ENCODE data around the gene PKIG.

PKIG gene

DNA sequence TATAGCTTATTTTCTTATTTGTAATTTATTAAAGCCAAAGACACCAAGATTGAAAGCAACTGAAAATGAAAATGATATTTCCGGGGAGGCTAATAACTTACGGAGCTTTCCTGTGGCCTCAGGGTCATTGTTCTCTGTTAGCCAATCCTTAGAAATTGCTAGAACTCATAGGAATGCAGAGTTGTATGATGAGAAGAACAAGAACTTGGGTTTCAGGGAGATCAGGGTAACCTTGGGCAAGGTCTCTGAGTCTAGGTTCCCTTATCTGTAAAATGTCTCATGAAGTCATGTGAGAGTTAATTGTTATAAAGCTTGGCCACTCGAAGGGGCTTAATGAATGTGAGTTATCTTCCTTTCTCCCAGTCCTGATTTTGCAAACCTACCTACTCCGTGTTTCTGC lies 40.4 kb upstream of the PKIG start:
- peaks cover 27% of the 10 kb centered on the region for H3K4me1 ChIP-seq (ENCODE audit: insufficient read depth, low read length, poor library complexity, severe bottlenecking)
- no peaks in the 10 kb centered on the region for H4K20me1 ChIP-seq (ENCODE audit: insufficient read depth, low read length, poor library complexity, severe bottlenecking)
- no peak for TF ChIP-seq EZH2phosphoT487 (IDR thresholded peaks at IDR 0.05; ENCODE audit: borderline replicate concordance)
- TF ChIP-seq CTCF (conservative IDR thresholded peaks at IDR 0.05; ENCODE audit: low read length): no peak
- no peak overlapping the region for H3K4me3 ChIP-seq (ENCODE audit: low read length, poor library complexity, severe bottlenecking)
- no peaks in the 10 kb centered on the region for H3K36me3 ChIP-seq (ENCODE audit: insufficient read depth, low read length)
- H3K27me3 ChIP-seq (ENCODE audit: insufficient read depth, low read length, poor library complexity, severe bottlenecking): no peaks in the 10 kb centered on the region
- H3K79me2 ChIP-seq (ENCODE audit: insufficient read depth, low read length): peaks cover 13% of the 10 kb centered on the region; the same call in 1 of the 2 replicates
- H3F3A ChIP-seq (ENCODE audit: low read depth): no peaks in the 10 kb centered on the region; the same call in 1 of the 2 replicates
- H3K9ac ChIP-seq (ENCODE audit: low read depth, low read length, poor library complexity, severe bottlenecking): no peak overlapping the region
- H3K9me3 ChIP-seq (ENCODE audit: insufficient read depth, low read depth, low read length): no peaks in the 10 kb centered on the region
- no peak overlapping the region for H2AFZ ChIP-seq (ENCODE audit: low read length)
- no peak overlapping the region for H3K4me2 ChIP-seq (ENCODE audit: low read depth, low read length, poor library complexity, severe bottlenecking)
- no peaks in the 10 kb centered on the region for H3K9me2 ChIP-seq (replicated peaks; ENCODE audit: low read depth, low read length)

- no peak overlapping the region; the same call in 1 of the 2 replicates for H2AFZ ChIP-seq (ENCODE audit: low read length)
- peaks cover 17% of the 10 kb centered on the region; the same call in 1 of the 2 replicates for H3K79me2 ChIP-seq (ENCODE audit: insufficient read depth, low read length)
- no peaks in the 10 kb centered on the region for H3K36me3 ChIP-seq (ENCODE audit: insufficient read depth, low read length)
- no peaks in the 10 kb centered on the region for H3K27me3 ChIP-seq (ENCODE audit: insufficient read depth, low read length, poor library complexity, severe bottlenecking)
- no peak for TF ChIP-seq CTCF (conservative IDR thresholded peaks at IDR 0.05; ENCODE audit: low read length)
- TF ChIP-seq EZH2phosphoT487 (IDR thresholded peaks at IDR 0.05; ENCODE audit: borderline replicate concordance): no peak
- H3K9me2 ChIP-seq (replicated peaks; ENCODE audit: low read depth, low read length): no peaks in the 10 kb centered on the region
- no peak overlapping the region for H3K4me3 ChIP-seq (ENCODE audit: low read length, poor library complexity, severe bottlenecking)
- H4K20me1 ChIP-seq (ENCODE audit: insufficient read depth, low read length, poor library complexity, severe bottlenecking): no peaks in the 10 kb centered on the region
- no peaks in the 10 kb centered on the region for H3K9me3 ChIP-seq (ENCODE audit: insufficient read depth, low read depth, low read length)
- no peaks in the 10 kb centered on the region; the same call in 1 of the 2 replicates for H3F3A ChIP-seq (ENCODE audit: low read depth)
- peak overlapping the region; percentile 52 for H3K4me2 ChIP-seq (ENCODE audit: low read depth, low read length, poor library complexity, severe bottlenecking)
- H3K9ac ChIP-seq (ENCODE audit: low read depth, low read length, poor library complexity, severe bottlenecking): peak overlapping the region; percentile 28
- H3K4me1 ChIP-seq (ENCODE audit: insufficient read depth, low read length, poor library complexity, severe bottlenecking): peaks cover 27% of the 10 kb centered on the region
Measured at GRCh38 chr20:44542890-44543289, 39.5 kb upstream of the PKIG start.

GRCh38 chr20:44543358-44543757 lies 39.0 kb upstream of the PKIG start:
- H3K36me3 ChIP-seq (ENCODE audit: insufficient read depth, low read length): no peaks in the 10 kb centered on the region
- no peaks in the 10 kb centered on the region for H4K20me1 ChIP-seq (ENCODE audit: insufficient read depth, low read length, poor library complexity, severe bottlenecking)
- H2AFZ ChIP-seq (ENCODE audit: low read length): no peak overlapping the region; the same call in 1 of the 2 replicates
- peaks cover 27% of the 10 kb centered on the region for H3K4me1 ChIP-seq (ENCODE audit: insufficient read depth, low read length, poor library complexity, severe bottlenecking)
- no peaks in the 10 kb centered on the region for H3K27me3 ChIP-seq (ENCODE audit: insufficient read depth, low read length, poor library complexity, severe bottlenecking)
- H3K9ac ChIP-seq (ENCODE audit: low read depth, low read length, poor library complexity, severe bottlenecking): peak overlapping the region; percentile 28
- no peaks in the 10 kb centered on the region; the same call in 1 of the 2 replicates for H3F3A ChIP-seq (ENCODE audit: low read depth)
- H3K9me3 ChIP-seq (ENCODE audit: insufficient read depth, low read depth, low read length): no peaks in the 10 kb centered on the region
- peaks cover 17% of the 10 kb centered on the region; the same call in 1 of the 2 replicates for H3K79me2 ChIP-seq (ENCODE audit: insufficient read depth, low read length)
- TF ChIP-seq EZH2phosphoT487 (IDR thresholded peaks at IDR 0.05; ENCODE audit: borderline replicate concordance) (no peak), CTCF (conservative IDR thresholded peaks at IDR 0.05; ENCODE audit: low read length) (no peak)
- H3K4me2 ChIP-seq (ENCODE audit: low read depth, low read length, poor library complexity, severe bottlenecking): peak overlapping the region; percentile 52
- no peak overlapping the region for H3K4me3 ChIP-seq (ENCODE audit: low read length, poor library complexity, severe bottlenecking)
- H3K9me2 ChIP-seq (replicated peaks; ENCODE audit: low read depth, low read length): no peaks in the 10 kb centered on the region

Measured in Loucy (cell line).